Kidney epithelial cell (primary cell): Measurements from ENCODE around the gene MYL3. TPM values are rescaled to one million over a fixed set of nuclear protein-coding genes. Genes with fewer than 3 reads are reported as not detected.

Experiments
- DNase-seq: peaks from one replicate; pipeline ENCODE4 v3.0.0-alpha.2; 2010; ENCODE audit warnings: low read depth
- H3K27me3 ChIP-seq: 2 replicates; pipeline ENCODE4 v1.6.0; 2011; ENCODE audit warnings: low read length; ENCODE audit not compliant: control insufficient read depth, insufficient read depth
- H3K36me3 ChIP-seq: 2 replicates; pipeline ENCODE4 v1.5.1; 2011; ENCODE audit warnings: low read length; ENCODE audit not compliant: control insufficient read depth, insufficient read depth
- H3K4me3 ChIP-seq: 2 replicates; pipeline ENCODE4 v1.5.1; 2011; ENCODE audit warnings: low read depth, mild to moderate bottlenecking, control low read depth, low read length
- total RNA-seq: library from RNA; depleted of rRNA; stranded (reverse); fragments of >200 nt; gene quantifications from 2 replicates; pipeline ENCODE4 v1.2.3, GENCODE V29; 2015
- TF ChIP-seq, protein P1 (sequence below): IDR thresholded peaks from 2 replicates; pipeline ENCODE4 v1.5.1; 2011; ENCODE audit warnings: mild to moderate bottlenecking, moderate library complexity, low read length, control low read depth, inconsistent platforms; ENCODE audit not compliant: insufficient read depth, poor library complexity, severe bottlenecking

The MYL3 gene
- total RNA-seq, 1 donor from 2014 or later: 0.54 TPM

DNA sequence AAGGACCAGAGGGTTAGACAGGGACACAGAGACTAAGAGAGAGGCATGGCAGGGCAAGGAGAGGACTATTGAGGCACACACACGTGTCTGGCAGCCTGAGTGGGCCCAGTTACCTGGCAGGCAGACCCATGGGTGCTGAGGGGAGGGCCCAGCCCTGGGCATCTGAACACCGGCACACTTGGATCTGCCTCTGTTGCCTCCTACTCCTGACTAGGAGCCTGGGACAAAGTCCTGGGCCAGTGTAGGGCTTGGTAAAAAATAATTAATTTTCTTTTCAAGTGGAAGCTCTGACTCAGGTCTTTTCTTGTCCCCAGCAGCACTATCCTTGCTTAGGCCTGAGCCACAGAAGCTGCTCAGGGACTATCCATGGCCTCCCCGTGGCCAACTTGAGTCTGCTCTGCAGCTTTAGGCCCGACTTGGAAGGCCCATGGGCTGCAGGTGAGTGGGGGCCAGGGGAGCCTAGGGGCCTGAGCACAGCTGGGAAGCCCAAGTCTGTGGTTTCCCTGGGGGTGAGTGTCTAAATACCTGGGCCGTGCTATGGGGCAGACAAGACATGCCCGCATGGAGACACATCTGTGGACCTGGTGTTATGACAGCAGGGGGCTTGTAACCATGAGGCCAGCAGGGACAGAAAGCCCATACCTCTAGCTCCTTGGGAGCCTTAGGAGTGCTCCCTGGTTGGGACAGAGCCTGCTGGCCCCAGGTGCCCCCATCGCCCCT, 14.3 kb upstream of the MYL3 start, which contains the start of gene PTH1R:
TSS of gene PTH1R (plus strand) at position 316 of the 720 bp plus-strand sequence. CDS start 5,839 bp downstream, outside the sequence.
- DNase-seq: no peak
- Histone ChIP-seq H3K4me3 (no peak within 1 kb of the TSS), H3K36me3 (peaks cover 2% of the 10 kb centered on the region), H3K27me3 (peaks cover 14% of the 10 kb centered on the region)
- TF ChIP-seq, protein P1, sequence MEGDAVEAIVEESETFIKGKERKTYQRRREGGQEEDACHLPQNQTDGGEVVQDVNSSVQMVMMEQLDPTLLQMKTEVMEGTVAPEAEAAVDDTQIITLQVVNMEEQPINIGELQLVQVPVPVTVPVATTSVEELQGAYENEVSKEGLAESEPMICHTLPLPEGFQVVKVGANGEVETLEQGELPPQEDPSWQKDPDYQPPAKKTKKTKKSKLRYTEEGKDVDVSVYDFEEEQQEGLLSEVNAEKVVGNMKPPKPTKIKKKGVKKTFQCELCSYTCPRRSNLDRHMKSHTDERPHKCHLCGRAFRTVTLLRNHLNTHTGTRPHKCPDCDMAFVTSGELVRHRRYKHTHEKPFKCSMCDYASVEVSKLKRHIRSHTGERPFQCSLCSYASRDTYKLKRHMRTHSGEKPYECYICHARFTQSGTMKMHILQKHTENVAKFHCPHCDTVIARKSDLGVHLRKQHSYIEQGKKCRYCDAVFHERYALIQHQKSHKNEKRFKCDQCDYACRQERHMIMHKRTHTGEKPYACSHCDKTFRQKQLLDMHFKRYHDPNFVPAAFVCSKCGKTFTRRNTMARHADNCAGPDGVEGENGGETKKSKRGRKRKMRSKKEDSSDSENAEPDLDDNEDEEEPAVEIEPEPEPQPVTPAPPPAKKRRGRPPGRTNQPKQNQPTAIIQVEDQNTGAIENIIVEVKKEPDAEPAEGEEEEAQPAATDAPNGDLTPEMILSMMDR: no peak

DNA sequence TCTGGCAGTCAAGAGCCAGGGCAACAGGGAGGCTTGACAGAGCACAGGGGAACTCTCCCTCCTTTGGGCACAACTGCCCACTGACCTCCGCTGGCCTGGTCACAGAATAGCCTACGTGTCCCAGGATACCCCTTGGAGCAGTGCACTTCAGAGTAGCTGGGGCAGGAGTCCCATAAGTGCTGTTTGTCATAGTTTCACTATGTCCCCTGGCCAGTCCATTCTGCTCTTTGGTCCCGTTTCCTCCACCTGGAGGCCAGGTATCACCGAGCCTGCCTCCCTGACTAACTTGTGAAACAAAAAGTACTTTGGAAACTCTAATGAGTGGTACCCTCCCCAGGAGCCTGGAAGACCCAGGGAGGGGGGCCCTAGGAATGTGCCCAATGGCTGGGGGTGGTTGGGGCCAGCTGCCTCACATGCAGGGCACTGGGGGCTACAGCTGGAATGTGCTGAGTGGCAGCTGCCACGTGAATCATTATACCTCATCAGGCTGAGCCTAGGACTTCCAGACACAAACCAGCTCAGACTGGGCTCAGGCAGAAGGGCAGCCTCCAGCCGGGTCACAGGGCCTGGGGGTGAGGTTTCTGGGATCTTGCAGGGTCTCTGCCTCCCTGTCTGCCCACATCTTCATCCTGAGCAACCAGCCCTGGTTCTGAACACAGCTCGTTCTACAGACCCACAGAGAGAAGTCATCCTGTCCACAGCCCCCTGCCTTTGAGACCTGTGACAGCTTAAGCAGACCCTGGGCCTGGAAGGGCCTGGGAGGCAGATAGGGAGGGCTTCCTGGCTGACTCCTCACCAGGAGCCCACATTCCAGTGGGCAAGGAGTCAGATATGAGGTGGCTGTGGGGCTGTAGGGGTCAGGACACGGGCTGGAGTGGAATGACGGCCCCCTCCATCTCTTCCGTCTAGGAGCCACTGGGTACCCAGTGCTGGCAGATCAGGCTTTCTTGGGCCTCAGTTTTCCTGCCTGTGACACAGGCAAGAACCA, 13.4 kb upstream of the MYL3 start:
- Histone ChIP-seq H3K36me3 (peaks cover 2% of the 10 kb centered on the region), H3K4me3 (no peak overlapping the region), H3K27me3 (peaks cover 8% of the 10 kb centered on the region)
- no peak for DNase-seq
- TF ChIP-seq, protein P1: no peak

DNA sequence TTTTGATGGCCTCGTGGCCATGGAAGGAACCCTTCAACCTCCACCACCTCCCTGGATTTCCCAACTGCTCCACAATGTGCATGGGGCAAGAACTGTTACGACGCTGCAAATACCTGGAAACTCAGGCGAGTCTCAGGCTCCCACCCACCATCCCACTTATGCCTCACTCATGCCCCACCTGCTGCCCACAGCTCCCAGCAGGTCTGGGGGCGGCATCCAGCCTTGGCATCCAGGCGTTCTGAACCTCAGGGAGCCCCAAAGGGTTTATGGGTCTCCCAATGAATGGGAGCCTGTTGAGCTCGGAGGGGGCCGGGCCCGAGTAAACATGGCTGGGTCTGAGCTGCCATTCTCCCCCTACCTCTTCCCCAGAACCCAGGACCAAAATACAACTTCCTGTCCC, 12.3 kb upstream of the MYL3 start:
- Histone ChIP-seq H3K27me3 (no peaks in the 10 kb centered on the region), H3K36me3 (no peaks in the 10 kb centered on the region), H3K4me3 (no peak overlapping the region)
- no peak for DNase-seq
- TF ChIP-seq, protein P1: no peak

DNA sequence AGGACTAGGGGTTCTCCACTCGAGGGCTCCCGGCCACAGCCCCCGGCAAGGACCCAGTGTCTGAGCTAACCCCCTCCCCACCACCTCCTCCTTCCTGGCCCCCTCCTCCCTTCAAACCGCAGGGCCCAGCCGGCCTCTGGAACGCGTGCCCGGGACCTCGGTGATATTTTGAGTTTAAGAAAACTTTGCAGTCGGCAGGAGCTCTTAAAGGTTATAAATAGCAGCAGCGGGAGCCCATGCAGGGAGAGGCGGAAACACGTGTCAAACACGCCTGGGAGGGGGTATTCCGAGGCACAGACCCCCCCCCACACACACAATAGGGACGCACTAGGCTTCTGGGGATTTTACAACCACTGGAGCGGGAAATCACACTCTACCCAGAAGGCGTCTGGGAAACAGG, 11.2 kb upstream of the MYL3 start:
- no peak for DNase-seq
- no peaks in the 10 kb centered on the region for H3K36me3 ChIP-seq
- no peaks in the 10 kb centered on the region for H3K27me3 ChIP-seq
- TF ChIP-seq, protein P1: no peak
- no peak overlapping the region for H3K4me3 ChIP-seq

DNA sequence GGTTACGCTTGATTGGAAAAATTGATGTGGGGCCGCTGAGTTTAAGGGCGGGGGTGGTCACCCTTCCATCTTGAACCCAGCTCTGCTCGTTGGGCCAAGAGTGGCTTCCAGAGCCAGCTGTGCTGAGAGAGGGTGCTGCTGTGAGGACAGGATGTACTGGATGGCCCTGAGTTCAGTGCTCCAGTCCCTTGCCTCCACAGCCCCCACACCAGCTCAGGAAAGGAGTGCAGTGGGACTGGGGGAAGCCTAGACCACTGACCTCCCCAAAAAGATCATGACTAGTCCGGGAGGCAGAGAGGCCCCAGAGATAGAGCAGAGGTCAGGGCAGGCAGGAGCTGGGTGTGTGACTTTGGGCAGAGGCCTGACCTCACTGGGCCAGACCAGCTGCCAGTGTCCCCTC, 10.3 kb upstream of the MYL3 start:
- no peak for DNase-seq
- no peak overlapping the region for H3K4me3 ChIP-seq
- no peaks in the 10 kb centered on the region for H3K27me3 ChIP-seq
- H3K36me3 ChIP-seq: no peaks in the 10 kb centered on the region
- TF ChIP-seq, protein P1: no peak
